ENCODE data around the gene TPRG1.

Gene TPRG1

GRCh38 chr3:189363590-189364255, 192.0 kb downstream of the TPRG1 start:
- no peak for DNase-seq

GRCh38 chr3:189365609-189366564, 194.1 kb downstream of the TPRG1 start:
- no peak for DNase-seq

GRCh38 chr3:189368384-189368783, 196.6 kb downstream of the TPRG1 start:
- DNase-seq: no peak

GRCh38 chr3:189369636-189370035, 197.9 kb downstream of the TPRG1 start:
- DNase-seq: no peak

- DNase-seq: no peak
Measured at GRCh38 chr3:189372243-189372642, 200.5 kb downstream of the TPRG1 start.
